ENCODE data around the gene ARHGAP18.

ARHGAP18 gene

DNA sequence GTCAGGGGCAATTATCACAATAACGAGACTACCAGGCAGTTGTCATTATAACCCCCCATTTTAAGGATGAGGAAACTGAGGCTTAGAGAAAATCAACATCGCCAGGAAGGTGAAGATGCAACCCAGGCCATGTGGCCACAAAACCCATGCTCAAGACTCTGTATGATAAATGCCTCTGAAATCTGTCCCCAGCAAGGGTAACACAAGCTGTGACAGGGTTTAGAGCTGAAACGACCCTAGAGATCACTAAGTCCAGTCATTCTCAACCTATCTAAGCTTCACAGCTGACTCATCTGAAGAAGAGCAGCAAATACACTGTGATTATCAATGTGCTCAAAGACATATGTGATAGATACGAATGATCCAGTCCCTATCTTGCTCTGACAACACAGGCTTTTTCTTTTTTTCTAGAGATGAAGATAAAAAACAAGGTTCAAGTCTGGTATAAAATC lies 47.0 kb downstream of the ARHGAP18 start:
- no peak for DNase-seq

GRCh38 chr6:129662406-129662766 lies 47.6 kb downstream of the ARHGAP18 start:
- DNase-seq: no peak

GRCh38 chr6:129661536-129662405 lies 48.2 kb downstream of the ARHGAP18 start:
- DNase-seq: no peak

DNA sequence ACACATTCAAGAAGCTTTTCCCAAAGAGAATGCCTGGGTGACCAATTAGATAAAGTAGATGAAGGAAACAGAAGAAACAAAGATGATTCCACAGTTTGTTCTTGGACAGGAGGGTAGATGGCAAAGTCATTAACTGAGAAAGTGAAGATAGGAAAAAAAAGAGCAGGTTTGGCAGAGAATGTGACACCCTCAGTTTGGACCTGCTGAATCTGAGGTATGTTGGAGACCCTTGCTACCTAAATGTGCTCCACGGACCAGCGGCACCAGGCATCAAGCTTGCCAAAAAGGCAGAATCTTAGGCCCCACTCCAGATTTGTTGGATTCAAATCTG lies 49.7 kb downstream of the ARHGAP18 start:
- no peak for DNase-seq

DNA sequence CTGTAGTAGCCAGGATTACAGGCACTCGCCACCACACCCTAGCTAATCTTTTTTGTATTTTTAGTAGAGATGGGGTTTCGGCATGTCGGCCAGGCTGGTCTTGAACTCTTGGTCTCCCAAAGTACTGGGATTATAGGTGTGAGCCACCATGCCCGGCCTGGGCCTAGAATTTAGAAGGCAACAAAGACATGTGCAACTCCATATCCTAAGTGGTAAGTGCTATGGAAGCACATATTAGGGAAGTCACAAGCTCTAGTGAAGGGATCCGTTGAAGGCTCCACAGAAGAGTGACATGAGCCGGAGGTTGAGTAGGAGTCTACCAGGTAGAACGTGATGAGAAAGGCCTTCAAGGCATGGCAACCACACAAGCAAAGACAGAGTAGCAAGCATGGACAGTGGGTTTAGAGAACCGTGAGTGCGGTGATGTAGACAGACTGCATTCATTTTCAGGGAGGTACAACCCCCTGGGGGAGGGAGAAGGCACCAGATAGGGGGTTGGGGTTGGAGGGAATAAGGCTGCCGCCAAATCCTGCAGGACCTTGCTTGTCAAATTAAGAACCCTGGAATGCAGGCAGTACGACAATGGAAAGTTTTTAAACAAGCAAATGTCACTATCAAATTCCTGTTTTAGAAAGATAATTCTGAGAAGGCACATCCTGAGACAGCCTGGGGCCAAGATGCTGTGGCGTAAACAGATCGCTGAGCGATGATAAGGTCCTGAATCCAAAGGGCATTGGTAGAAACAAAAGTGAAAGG lies 50.2 kb downstream of the ARHGAP18 start:
- DNase-seq: no peak

GRCh38 chr6:129659167-129659566 lies 50.8 kb downstream of the ARHGAP18 start:
- no peak for DNase-seq

- no peak for DNase-seq
Measured at GRCh38 chr6:129657483-129657882, 52.5 kb downstream of the ARHGAP18 start.

DNA sequence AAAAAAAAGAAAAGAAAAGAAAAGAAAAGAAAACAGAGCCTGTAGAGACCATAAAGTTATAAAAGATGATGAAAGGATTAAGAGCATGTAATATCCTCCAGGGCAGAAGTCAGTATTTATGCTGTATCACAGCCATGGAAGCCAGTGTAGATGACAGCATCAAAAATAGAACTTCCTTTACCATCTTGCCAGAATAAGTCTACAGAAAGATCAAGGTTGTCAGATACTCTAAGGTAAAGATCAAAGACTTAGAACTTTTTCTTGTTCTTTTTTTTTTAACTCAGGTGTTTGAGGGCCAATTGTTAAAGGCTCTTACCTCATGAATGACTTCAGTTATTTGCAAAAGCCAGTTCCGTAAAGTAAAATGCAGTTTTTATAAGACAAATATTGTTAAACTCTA lies 54.6 kb downstream of the ARHGAP18 start:
- DNase-seq: no peak

GRCh38 chr6:129653746-129654145 lies 56.2 kb downstream of the ARHGAP18 start:
- no peak for DNase-seq

GRCh38 chr6:129653229-129653628 lies 56.7 kb downstream of the ARHGAP18 start:
- no peak for DNase-seq

DNA sequence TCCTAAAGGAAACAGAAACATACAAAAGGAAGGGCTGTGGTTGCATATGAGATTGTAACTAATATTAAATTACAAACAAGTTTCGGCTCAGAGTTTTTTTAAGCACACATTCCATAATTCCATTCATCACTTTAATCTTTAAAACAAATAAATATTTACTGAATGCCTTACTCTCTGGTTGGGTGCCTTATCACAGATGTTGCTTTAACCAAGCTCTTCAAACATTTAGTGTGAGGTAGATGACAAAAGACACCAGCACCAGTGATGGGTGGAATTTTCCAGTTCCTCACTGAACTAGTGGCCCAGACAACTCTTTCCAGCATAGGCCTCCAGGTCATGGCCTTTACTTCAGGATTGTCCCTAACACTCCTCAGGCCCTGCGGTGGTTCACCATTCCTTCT lies 58.7 kb downstream of the ARHGAP18 start:
- no peak for DNase-seq

DNA sequence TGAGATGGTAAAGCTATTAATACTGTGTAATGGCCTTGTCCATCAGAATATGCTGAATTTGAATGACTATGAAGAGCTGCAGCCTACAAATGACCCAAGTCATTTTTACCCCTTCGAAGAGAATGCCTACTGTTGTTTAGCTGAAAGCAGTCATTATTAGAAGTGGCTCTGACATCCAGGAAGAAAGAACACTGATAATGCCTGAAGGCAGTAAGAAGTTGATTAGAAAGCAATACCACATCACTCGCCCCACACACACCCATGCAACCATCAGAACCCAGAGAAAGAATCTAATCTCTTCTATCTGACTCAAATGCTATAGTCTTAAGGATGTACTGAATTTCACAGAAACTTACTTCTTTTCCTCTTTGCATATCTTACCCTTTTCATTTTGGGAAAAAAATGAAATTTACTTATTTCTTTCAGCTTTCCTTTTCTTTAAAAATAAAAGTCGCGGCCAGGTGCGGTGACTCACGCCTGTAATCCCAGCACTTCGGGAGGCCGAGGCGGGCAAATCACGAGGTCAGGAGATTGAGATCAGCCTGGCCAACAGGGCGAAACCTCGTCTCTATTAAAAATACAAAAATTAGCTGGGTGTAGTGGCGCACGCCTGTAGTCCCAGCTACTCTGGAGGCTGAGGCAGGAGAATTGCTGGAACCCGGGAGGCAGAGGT lies 61.0 kb downstream of the ARHGAP18 start:
- DNase-seq: no peak

DNA sequence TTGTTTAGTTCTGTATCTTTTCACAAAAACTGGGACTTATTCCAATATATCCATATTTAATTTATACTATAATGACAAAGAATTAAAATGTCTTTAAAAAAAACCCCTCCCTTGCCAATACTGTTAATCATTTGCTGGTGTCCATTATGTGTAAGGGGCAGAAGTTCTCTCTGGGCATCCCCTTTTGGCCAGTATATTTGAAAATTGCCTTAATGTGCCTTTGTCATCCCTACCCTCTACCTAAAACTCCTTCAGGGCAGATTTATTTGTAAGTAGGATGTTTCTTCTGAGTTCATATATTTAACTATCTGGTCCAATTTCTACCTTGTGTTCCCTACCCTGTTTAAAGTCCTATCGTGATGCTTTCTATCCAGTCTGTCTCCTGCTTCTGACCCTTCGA lies 62.9 kb downstream of the ARHGAP18 start:
- no peak for DNase-seq

- DNase-seq: no peak
Measured at GRCh38 chr6:129646642-129647041, 63.3 kb downstream of the ARHGAP18 start.

DNA sequence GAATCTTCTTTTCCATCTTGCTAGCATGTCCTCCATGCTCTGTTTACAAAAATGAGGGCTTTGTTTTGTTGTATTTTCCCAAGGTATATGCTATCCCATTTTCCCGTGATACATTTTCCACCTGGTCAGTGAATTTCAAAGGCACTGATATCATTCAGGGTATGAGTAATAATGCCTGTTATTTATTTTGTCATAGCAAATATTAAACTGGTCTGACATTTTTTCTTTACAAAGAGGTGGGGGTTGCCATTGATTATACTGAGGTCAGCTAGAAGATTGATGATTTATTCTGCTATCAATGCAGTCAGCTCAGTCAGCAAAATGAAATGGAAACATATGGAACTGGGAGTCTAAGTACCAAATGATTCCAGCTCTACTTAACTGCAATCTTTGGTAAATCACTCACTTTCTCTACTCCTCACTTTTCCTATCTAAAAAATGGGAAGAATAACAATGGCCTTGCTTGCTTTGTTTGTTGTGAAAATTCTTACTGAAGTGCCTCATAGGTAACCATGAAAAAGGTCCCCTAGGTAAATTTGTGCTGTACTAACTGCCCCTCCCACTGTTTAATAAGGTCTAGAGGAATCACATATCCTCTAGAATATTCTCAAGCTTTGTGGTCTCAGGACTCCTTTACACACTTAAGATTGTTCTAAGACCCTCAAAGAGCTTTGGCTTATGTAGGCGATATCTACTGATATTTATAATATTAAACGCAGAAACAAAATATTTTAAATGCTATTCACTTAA lies 64.0 kb downstream of the ARHGAP18 start:
- DNase-seq: no peak

DNA sequence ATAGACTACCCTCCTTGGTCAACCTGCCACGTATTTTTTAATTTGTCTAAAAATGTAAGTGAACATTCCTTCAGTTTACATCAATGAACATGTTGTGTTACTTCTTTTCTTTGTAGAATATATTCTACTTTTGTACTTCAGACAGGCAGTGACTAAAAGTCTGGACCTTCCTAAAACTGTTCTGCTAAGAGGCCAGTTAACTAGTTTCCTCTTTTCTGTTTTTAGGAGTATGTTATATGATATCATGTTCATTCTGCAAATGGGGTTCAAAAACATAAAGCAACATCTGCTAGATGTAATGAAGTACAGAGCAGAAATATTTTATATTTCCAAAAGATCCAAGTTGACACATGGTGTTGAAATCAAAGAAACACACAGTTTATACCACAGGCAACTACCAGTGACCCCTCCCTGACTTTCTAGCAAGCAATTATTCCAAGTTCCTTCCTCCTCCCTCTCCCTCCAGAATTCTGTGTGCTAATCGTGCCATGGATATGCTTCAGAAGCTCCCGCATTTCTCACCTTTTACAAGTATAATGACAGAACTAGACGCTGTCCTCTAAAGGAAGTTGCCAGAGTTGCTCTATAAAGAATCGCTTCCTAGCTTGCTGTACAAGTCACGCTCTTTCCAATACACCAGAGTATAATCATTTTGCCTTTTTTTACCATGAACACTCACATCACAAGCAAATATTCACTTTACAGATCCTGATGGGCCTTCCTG lies 64.7 kb downstream of the ARHGAP18 start:
- no peak for DNase-seq

DNA sequence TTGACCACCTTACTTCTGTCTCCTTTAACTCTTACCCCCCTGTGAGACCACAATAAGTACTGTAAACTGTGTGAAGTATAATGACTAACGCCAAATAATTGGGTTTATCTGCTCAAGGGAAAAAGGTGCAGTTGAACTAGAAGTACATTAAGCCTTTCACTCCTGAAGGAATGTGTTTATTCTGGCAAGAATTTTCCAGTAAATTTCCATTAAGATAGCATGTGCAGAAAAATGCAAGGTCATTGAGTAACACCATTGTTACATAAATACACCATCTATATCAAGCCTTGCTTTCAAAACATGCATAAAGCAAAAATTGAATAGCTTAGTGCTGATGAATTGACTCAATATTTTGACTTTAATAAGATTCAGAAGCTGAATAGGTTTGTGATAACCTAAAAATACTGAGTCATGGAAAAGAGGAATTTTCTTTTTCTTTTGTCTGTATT lies 65.4 kb downstream of the ARHGAP18 start:
- no peak for DNase-seq

- DNase-seq: no peak
Measured at GRCh38 chr6:129643968-129644367, 66.0 kb downstream of the ARHGAP18 start.

GRCh38 chr6:129643176-129643575 lies 66.8 kb downstream of the ARHGAP18 start:
- no peak for DNase-seq

DNA sequence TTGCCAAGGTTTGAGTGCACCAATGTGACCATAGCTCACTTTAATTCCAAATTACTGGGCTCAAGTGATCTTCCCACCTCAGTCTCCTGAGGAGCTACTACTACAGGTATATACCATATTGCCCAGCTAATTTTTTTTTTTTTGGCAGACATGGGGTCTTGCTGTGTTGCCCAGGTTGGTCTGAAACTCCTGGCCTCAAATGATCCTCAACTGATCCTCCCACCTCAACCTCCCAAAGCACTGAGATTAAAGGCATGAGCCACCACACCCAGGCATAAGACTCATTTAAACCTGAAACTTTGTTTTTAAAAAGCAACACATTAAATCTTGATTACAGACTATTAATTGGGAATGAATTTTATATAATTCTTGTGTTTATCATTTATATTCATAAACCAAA lies 67.7 kb downstream of the ARHGAP18 start:
- no peak for DNase-seq

- DNase-seq: no peak
Measured at GRCh38 chr6:129641344-129641743, 68.6 kb downstream of the ARHGAP18 start.

- no peak for DNase-seq
Measured at GRCh38 chr6:129638686-129639085, 71.3 kb downstream of the ARHGAP18 start.
